LNCAP (cell line): ENCODE data around the gene DDX47.

Experiments
- TF ChIP-seq, protein P1 (sequence below): fragments of 450-650 bp; IDR thresholded peaks from 2 replicates; pipeline ENCODE4 v1.5.1; 2017; ENCODE audit warnings: mild to moderate bottlenecking

Gene DDX47

GRCh38 chr12:12874029-12874428 lies 60.9 kb downstream of the DDX47 start:
- TF ChIP-seq, protein P1, sequence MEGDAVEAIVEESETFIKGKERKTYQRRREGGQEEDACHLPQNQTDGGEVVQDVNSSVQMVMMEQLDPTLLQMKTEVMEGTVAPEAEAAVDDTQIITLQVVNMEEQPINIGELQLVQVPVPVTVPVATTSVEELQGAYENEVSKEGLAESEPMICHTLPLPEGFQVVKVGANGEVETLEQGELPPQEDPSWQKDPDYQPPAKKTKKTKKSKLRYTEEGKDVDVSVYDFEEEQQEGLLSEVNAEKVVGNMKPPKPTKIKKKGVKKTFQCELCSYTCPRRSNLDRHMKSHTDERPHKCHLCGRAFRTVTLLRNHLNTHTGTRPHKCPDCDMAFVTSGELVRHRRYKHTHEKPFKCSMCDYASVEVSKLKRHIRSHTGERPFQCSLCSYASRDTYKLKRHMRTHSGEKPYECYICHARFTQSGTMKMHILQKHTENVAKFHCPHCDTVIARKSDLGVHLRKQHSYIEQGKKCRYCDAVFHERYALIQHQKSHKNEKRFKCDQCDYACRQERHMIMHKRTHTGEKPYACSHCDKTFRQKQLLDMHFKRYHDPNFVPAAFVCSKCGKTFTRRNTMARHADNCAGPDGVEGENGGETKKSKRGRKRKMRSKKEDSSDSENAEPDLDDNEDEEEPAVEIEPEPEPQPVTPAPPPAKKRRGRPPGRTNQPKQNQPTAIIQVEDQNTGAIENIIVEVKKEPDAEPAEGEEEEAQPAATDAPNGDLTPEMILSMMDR, result no peak

- TF ChIP-seq, protein P1, result no peak
Measured at GRCh38 chr12:12877153-12877768, 64.1 kb downstream of the DDX47 start.

DNA sequence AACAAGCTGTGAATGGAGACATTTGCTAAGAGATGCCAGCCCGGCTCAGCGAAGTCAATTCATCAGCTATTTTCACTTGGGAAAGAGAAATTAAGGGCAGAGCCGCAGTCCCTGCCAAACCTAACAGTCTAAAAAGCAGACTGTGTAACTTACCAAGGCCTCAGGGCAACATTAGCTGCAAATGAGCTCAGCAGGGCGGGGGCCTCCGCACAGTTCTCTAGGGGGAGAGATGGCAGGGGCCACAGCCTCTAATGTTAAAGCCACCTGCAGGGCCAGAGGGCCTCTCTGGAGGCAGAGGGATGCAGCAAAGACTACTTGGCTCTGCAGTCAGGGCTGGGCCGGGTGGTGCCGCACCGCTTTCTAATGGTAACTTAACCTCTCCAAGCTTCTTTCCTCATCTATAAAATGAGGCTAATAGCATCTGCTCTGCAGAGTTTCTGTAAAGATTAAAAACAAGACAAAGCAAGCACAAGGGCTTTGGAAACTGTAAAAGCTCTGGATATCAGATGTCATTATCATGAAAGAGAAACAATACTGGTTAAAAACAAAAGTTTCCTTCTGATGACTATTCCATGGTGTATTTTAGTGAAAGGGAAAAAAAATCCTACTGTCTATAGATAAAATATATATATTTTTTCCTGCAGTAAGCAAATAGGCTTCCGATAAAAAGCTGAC lies 64.8 kb downstream of the DDX47 start:
- TF ChIP-seq, protein P1, result no peak
